ENCODE measurements around the gene FGD1.

The FGD1 gene

GRCh38 chrX:54473993-54474859 lies 21.8 kb downstream of the FGD1 start:
- DNase-seq, result no peak
- ATAC-seq, result no peak

- DNase-seq (no peak), ATAC-seq (no peak)
These were observed 25.8 kb downstream of the FGD1 start for GRCh38 chrX:54470054-54470760.

GRCh38 chrX:54452920-54453319 lies 43.1 kb downstream of the FGD1 start:
- no peak for DNase-seq
- ATAC-seq, result no peak

- no peak for ATAC-seq
- DNase-seq, result no peak
These were observed 46.1 kb downstream of the FGD1 start for GRCh38 chrX:54449929-54450328.

GRCh38 chrX:54447461-54447860 lies 48.6 kb downstream of the FGD1 start:
- no peak for ATAC-seq
- no peak for DNase-seq

- no peak for DNase-seq
- ATAC-seq, result no peak
These were observed 50.0 kb downstream of the FGD1 start for GRCh38 chrX:54446084-54446483.

- ATAC-seq (no peak), DNase-seq (no peak)
These were observed 51.3 kb downstream of the FGD1 start for GRCh38 chrX:54444752-54445151.

- DNase-seq (no peak), ATAC-seq (no peak)
These were observed 53.2 kb downstream of the FGD1 start for GRCh38 chrX:54442790-54443189.

GRCh38 chrX:54439960-54440871 lies 55.8 kb downstream of the FGD1 start, which contains the start of gene TSR2:
TSR2 (plus strand) TSS chrX:54440404; CDS start chrX:54440422, 18 bp downstream.
- DNase-seq, result peak; percentile 72
- ATAC-seq, result peak; percentile 95

- DNase-seq (no peak), ATAC-seq (no peak)
These were observed 60.9 kb downstream of the FGD1 start for GRCh38 chrX:54435121-54435520.

GRCh38 chrX:54430519-54430918 lies 65.5 kb downstream of the FGD1 start:
- ATAC-seq, result no peak
- no peak for DNase-seq

GRCh38 chrX:54427837-54428424 lies 68.1 kb downstream of the FGD1 start:
- no peak for ATAC-seq
- DNase-seq, result no peak

GRCh38 chrX:54423161-54423888 lies 72.7 kb downstream of the FGD1 start:
- no peak for ATAC-seq
- peak; percentile 2 for DNase-seq

- DNase-seq, result no peak
- no peak for ATAC-seq
These were observed 73.9 kb downstream of the FGD1 start for GRCh38 chrX:54422168-54422567.

GRCh38 chrX:54419559-54420302 lies 76.3 kb downstream of the FGD1 start:
- DNase-seq (no peak), ATAC-seq (no peak)

GRCh38 chrX:54416965-54417364 lies 79.1 kb downstream of the FGD1 start:
- no peak for ATAC-seq

GRCh38 chrX:54415534-54416350 lies 80.3 kb downstream of the FGD1 start:
- ATAC-seq (no peak), DNase-seq (no peak)

More at GRCh38 chrX:54416965-54417364, 79.1 kb downstream of the FGD1 start:
- no peak for DNase-seq

- no peak for ATAC-seq
- DNase-seq, result no peak
These were observed 82.3 kb downstream of the FGD1 start for GRCh38 chrX:54413753-54414152.

GRCh38 chrX:54411732-54412131 lies 84.3 kb downstream of the FGD1 start:
- DNase-seq (no peak), ATAC-seq (no peak)

- DNase-seq, result no peak
- ATAC-seq, result no peak
These were observed 88.8 kb downstream of the FGD1 start for GRCh38 chrX:54407266-54407665.
